Activated CD8-positive, alpha-beta T cell treated with anti-CD3 and anti-CD28 coated beads for 36 hours (primary cell): ENCODE data around the gene EEF2K. TPM values are rescaled to one million over a fixed set of nuclear protein-coding genes. Genes with fewer than 3 reads are reported as not detected.

Source experiments
- ATAC-seq: fragments of 200-7000 bp; cut with Tn5 transposase; one replicate; pipeline ENCODE4 v1.10.0; 2021; ENCODE audit warnings: mild to moderate bottlenecking, moderate library complexity
- CTCF ChIA-PET: fragments of 350-600 bp; sonication (Branson Sonifier 250); formaldehyde crosslinking; loops from one replicate; lab custom pipeline; 2021; ENCODE audit warnings: antibody characterized with exemption; lab: Charles Lee
- POLR2A ChIA-PET: fragments of 350-600 bp; sonication (Branson Sonifier 250); formaldehyde crosslinking; loops from one replicate; lab custom pipeline; 2021; ENCODE audit warnings: antibody characterized with exemption; lab: Charles Lee
- DNase-seq: peaks from one replicate; pipeline ENCODE4 v3.0.0-alpha.2; 2020
- H3K27ac Mint-ChIP-seq: one replicate; pipeline ENCODE4 v1.8.0; 2021; ENCODE audit warnings: mild to moderate bottlenecking, mixed read lengths
- H3K27me3 Mint-ChIP-seq: one replicate; pipeline ENCODE4 v1.8.0; 2021; ENCODE audit warnings: mixed read lengths
- H3K36me3 Mint-ChIP-seq: one replicate; pipeline ENCODE4 v1.8.0; 2021; ENCODE audit warnings: low read depth, mixed read lengths
- H3K4me1 Mint-ChIP-seq: one replicate; pipeline ENCODE4 v1.8.0; 2021; ENCODE audit warnings: low read depth, mixed read lengths
- H3K4me3 Mint-ChIP-seq: one replicate; pipeline ENCODE4 v1.8.0; 2021; ENCODE audit warnings: mild to moderate bottlenecking, moderate library complexity, mixed read lengths
- H3K9me3 Mint-ChIP-seq: one replicate; pipeline ENCODE4 v1.8.0; 2021; ENCODE audit warnings: mixed read lengths
- CTCF ChIP-seq: fragments of 200-600 bp; IDR thresholded peaks from one replicate; pipeline ENCODE4 v1.8.0; 2022; ENCODE audit warnings: antibody characterized with exemption, mild to moderate bottlenecking
- intact Hi-C: fragments of 100-400 bp; cut with micrococcal nuclease; formaldehyde crosslinking; loops from one replicate; pipeline ENCODE4 v1.10.0; 2022
- total RNA-seq, 2 experiments: library from RNA; stranded (reverse); gene quantifications; one replicate each; pipeline ENCODE4 v1.2.3, GENCODE V29; 2021

Gene EEF2K
- total RNA-seq, 2 experiments from 2014 or later = 28.6 to 31.2 TPM

- TF ChIP-seq CTCF = no peak
- Mint-ChIP-seq H3K36me3 (peaks cover 45% of the 10 kb centered on the region), H3K4me3 (no peak overlapping the region), H3K27ac (no peak overlapping the region), H3K4me1 (no peaks in the 10 kb centered on the region), H3K9me3 (no peaks in the 10 kb centered on the region), H3K27me3 (no peaks in the 10 kb centered on the region)
- no peak for ATAC-seq
- no peak for DNase-seq
- intact Hi-C loops = no loop called here
- ChIA-PET POLR2A (no interaction called here), CTCF (no interaction called here)
Measured at GRCh38 chr16:22326771-22327445, 120.8 kb downstream of the EEF2K start.

- ATAC-seq (no peak), DNase-seq (no peak)
- intact Hi-C loops = no loop called here
- CTCF ChIA-PET = no interaction called here
- TF ChIP-seq CTCF = no peak
- peaks cover 49% of the 10 kb centered on the region for H3K36me3 Mint-ChIP-seq
- H3K4me1 Mint-ChIP-seq = no peaks in the 10 kb centered on the region
- H3K27me3 Mint-ChIP-seq = no peaks in the 10 kb centered on the region
- POLR2A ChIA-PET = no interaction called here
- no peaks in the 10 kb centered on the region for H3K9me3 Mint-ChIP-seq
- peak overlapping the region; percentile 34 for H3K27ac Mint-ChIP-seq
- H3K4me3 Mint-ChIP-seq = no peak overlapping the region
Measured at GRCh38 chr16:22327446-22327775, 121.3 kb downstream of the EEF2K start.

GRCh38 chr16:22328081-22328725, 122.1 kb downstream of the EEF2K start:
- intact Hi-C loops = no loop called here
- Mint-ChIP-seq H3K4me1 (no peaks in the 10 kb centered on the region), H3K27ac (peak overlapping the region; percentile 30)

GRCh38 chr16:22329199-22329695, 123.2 kb downstream of the EEF2K start:
- peak overlapping the region; percentile 42 for H3K27ac Mint-ChIP-seq
- H3K4me3 Mint-ChIP-seq = no peak overlapping the region
- intact Hi-C loops = no loop called here
- POLR2A ChIA-PET = interaction anchor here (0.6 to 1.4 kb wide), 4 partner anchors 13 to 343 kb away, joined by 3 to 4 read pairs (median 3); no protein-coding TSS in a partner anchor
- no peaks in the 10 kb centered on the region for H3K27me3 Mint-ChIP-seq
- DNase-seq (no peak), ATAC-seq (no peak)
- CTCF ChIA-PET = interaction anchor here (0.9 to 1.5 kb wide), 5 partner anchors 8 to 49 kb away, joined by 3 to 6 read pairs (median 5); no protein-coding TSS in a partner anchor
- no peaks in the 10 kb centered on the region for H3K9me3 Mint-ChIP-seq
- no peak for TF ChIP-seq CTCF
- H3K36me3 Mint-ChIP-seq = peaks cover 57% of the 10 kb centered on the region
- H3K4me1 Mint-ChIP-seq = peaks cover under 1% of the 10 kb centered on the region

More at GRCh38 chr16:22328081-22328725, 122.1 kb downstream of the EEF2K start:
- no peak for TF ChIP-seq CTCF
- CTCF ChIA-PET = interaction anchor here (0.9 kb wide), 1 partner anchor 50 kb away, joined by 3 read pairs; no protein-coding TSS in a partner anchor
- ATAC-seq (no peak), DNase-seq (no peak)
- POLR2A ChIA-PET = no interaction called here
- Mint-ChIP-seq H3K9me3 (no peaks in the 10 kb centered on the region), H3K36me3 (peaks cover 52% of the 10 kb centered on the region), H3K4me3 (no peak overlapping the region), H3K27me3 (no peaks in the 10 kb centered on the region)

GRCh38 chr16:22330326-22330725, 124.2 kb downstream of the EEF2K start:
- ATAC-seq (no peak), DNase-seq (no peak)
- POLR2A ChIA-PET = interaction anchor here (0.9 to 1.4 kb wide), 4 partner anchors 14 to 45 kb away, joined by 3 to 4 read pairs (median 4); no protein-coding TSS in a partner anchor
- Mint-ChIP-seq H3K27ac (peak overlapping the region; percentile 40), H3K4me3 (no peak overlapping the region), H3K9me3 (no peaks in the 10 kb centered on the region), H3K4me1 (peaks cover 2% of the 10 kb centered on the region), H3K27me3 (no peaks in the 10 kb centered on the region), H3K36me3 (peaks cover 63% of the 10 kb centered on the region)
- TF ChIP-seq CTCF = no peak
- intact Hi-C loops = no loop called here
- CTCF ChIA-PET = interaction anchor here (1.0 to 1.5 kb wide), 4 partner anchors 9 to 30 kb away, joined by 3 to 5 read pairs (median 4); no protein-coding TSS in a partner anchor
